Measurements from ENCODE around the gene ZCCHC14.

ZCCHC14 gene

GRCh38 chr16:87406495-87407088 is 86.2 kb downstream of the ZCCHC14 start:
- Histone ChIP-seq H3K4me1 (ENCODE audit: low read length) (peaks cover 8% of the 10 kb centered on the region), H3K9me2 (replicated peaks; ENCODE audit: insufficient read depth, low read length) (no peaks in the 10 kb centered on the region), H3K9me3 (replicated peaks; ENCODE audit: insufficient read depth, low read length) (no peaks in the 10 kb centered on the region), H2AFZ (ENCODE audit: low read length) (no peak overlapping the region), H3F3A (ENCODE audit: insufficient read depth, low read length) (peaks cover 16% of the 10 kb centered on the region), H3K79me2 (ENCODE audit: low read length) (no peaks in the 10 kb centered on the region), H3K4me2 (ENCODE audit: low read depth, low read length) (no peak overlapping the region), H3K27me3 (replicated peaks; ENCODE audit: insufficient read depth, low read length) (no peaks in the 10 kb centered on the region), H3K36me3 (replicated peaks; ENCODE audit: insufficient read depth, low read length) (no peaks in the 10 kb centered on the region), H3K9ac (ENCODE audit: low read length) (no peak overlapping the region), H3K27ac (ENCODE audit: low read length) (peak overlapping the region; percentile 67; the same call in 1 of the 2 replicates), H3K4me3 (ENCODE audit: low read length) (no peak overlapping the region), H4K20me1 (ENCODE audit: insufficient read depth, low read length) (no peaks in the 10 kb centered on the region)
- DNase-seq: no peak
- no peak for TF ChIP-seq CTCF (IDR thresholded peaks at IDR 0.05; ENCODE audit: low read length)
- TF ChIP-seq EZH2 (optimal IDR thresholded peaks at IDR 0.05; ENCODE audit: low read depth, low read length): no peak
- no peak for TF ChIP-seq EZH2phosphoT487 (IDR thresholded peaks at IDR 0.05; ENCODE audit: low read length)

DNA sequence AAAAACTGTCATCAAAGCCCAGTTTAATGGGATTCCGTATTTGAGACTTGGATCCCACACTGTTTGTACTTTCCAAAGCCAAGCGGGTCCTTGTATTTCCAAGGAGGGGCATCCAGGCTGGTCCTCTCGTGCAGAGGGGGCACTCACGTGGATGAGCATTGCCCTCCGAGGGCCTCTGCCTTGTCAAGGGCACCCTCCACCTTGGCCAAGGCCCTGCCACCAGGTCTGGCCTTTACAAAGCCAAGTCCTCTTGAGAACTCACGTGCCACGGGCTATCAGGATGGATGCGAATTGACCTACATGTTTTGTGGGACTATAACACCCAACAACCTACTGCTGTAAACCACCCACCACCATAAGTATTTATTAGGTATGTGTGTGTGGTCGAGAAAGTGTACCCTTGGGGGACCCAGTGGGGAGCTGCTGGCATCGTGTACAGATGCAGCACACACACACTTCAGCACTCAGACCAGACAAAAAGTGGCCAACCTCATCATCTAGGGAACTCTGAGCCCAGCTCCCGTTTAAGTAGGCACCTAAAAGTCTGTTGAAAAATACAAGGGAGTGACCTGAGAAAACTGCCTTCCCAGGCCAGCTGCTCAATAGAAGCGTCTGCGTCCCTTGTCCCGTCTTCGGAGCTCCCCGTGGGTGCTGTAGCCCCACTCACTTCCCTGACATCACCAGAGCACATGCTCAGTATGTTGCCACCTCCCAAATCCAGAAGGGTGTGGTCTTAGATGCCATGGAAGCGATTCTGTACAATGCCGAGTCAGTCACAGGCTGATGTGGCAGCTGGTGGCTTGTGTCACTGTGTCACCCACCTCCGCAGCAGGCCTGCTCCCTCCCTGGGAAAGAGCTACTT is 87.8 kb downstream of the ZCCHC14 start:
- Histone ChIP-seq H3K4me1 (ENCODE audit: low read length) (peaks cover 8% of the 10 kb centered on the region), H2AFZ (ENCODE audit: low read length) (no peak overlapping the region), H3K79me2 (ENCODE audit: low read length) (no peaks in the 10 kb centered on the region), H4K20me1 (ENCODE audit: insufficient read depth, low read length) (no peaks in the 10 kb centered on the region), H3K4me3 (ENCODE audit: low read length) (no peak overlapping the region), H3K36me3 (replicated peaks; ENCODE audit: insufficient read depth, low read length) (no peaks in the 10 kb centered on the region), H3K9ac (ENCODE audit: low read length) (no peak overlapping the region), H3K4me2 (ENCODE audit: low read depth, low read length) (no peak overlapping the region), H3K27ac (ENCODE audit: low read length) (no peak overlapping the region), H3K9me3 (replicated peaks; ENCODE audit: insufficient read depth, low read length) (no peaks in the 10 kb centered on the region), H3K27me3 (replicated peaks; ENCODE audit: insufficient read depth, low read length) (no peaks in the 10 kb centered on the region), H3K9me2 (replicated peaks; ENCODE audit: insufficient read depth, low read length) (no peaks in the 10 kb centered on the region), H3F3A (ENCODE audit: insufficient read depth, low read length) (peaks cover 16% of the 10 kb centered on the region)
- no peak for DNase-seq
- TF ChIP-seq EZH2 (optimal IDR thresholded peaks at IDR 0.05; ENCODE audit: low read depth, low read length) (no peak), CTCF (IDR thresholded peaks at IDR 0.05; ENCODE audit: low read length) (no peak), EZH2phosphoT487 (IDR thresholded peaks at IDR 0.05; ENCODE audit: low read length) (no peak)

- Histone ChIP-seq H3F3A (ENCODE audit: insufficient read depth, low read length) (peaks cover 5% of the 10 kb centered on the region; the same call in 1 of the 2 replicates), H3K36me3 (replicated peaks; ENCODE audit: insufficient read depth, low read length) (no peaks in the 10 kb centered on the region), H3K9ac (ENCODE audit: low read length) (no peak overlapping the region), H3K27me3 (replicated peaks; ENCODE audit: insufficient read depth, low read length) (no peaks in the 10 kb centered on the region), H3K4me1 (ENCODE audit: low read length) (0 out of 2 replicates have a peak, but pooled peaks cover 2% of the 10 kb centered on the region), H2AFZ (ENCODE audit: low read length) (no peak overlapping the region), H3K9me2 (replicated peaks; ENCODE audit: insufficient read depth, low read length) (no peaks in the 10 kb centered on the region), H3K9me3 (replicated peaks; ENCODE audit: insufficient read depth, low read length) (no peaks in the 10 kb centered on the region), H3K79me2 (ENCODE audit: low read length) (peaks cover 57% of the 10 kb centered on the region), H3K4me2 (ENCODE audit: low read depth, low read length) (no peak overlapping the region), H4K20me1 (ENCODE audit: insufficient read depth, low read length) (0 out of 2 replicates have a peak, but pooled peaks cover 3% of the 10 kb centered on the region), H3K27ac (ENCODE audit: low read length) (no peak overlapping the region), H3K4me3 (ENCODE audit: low read length) (no peak overlapping the region)
- DNase-seq: no peak
- TF ChIP-seq EZH2 (optimal IDR thresholded peaks at IDR 0.05; ENCODE audit: low read depth, low read length): no peak
- TF ChIP-seq EZH2phosphoT487 (IDR thresholded peaks at IDR 0.05; ENCODE audit: low read length): no peak
- TF ChIP-seq CTCF (IDR thresholded peaks at IDR 0.05; ENCODE audit: low read length): no peak
Measured at GRCh38 chr16:87395181-87395842, 97.5 kb downstream of the ZCCHC14 start.
